ENCODE results near the gene ZNF20.
"Not testable (repeated sequence)": the region's sequence is repeated elsewhere in the genome, so short reads cannot be mapped to it uniquely, and the experiment has no call there.

The ZNF20 gene

DNA sequence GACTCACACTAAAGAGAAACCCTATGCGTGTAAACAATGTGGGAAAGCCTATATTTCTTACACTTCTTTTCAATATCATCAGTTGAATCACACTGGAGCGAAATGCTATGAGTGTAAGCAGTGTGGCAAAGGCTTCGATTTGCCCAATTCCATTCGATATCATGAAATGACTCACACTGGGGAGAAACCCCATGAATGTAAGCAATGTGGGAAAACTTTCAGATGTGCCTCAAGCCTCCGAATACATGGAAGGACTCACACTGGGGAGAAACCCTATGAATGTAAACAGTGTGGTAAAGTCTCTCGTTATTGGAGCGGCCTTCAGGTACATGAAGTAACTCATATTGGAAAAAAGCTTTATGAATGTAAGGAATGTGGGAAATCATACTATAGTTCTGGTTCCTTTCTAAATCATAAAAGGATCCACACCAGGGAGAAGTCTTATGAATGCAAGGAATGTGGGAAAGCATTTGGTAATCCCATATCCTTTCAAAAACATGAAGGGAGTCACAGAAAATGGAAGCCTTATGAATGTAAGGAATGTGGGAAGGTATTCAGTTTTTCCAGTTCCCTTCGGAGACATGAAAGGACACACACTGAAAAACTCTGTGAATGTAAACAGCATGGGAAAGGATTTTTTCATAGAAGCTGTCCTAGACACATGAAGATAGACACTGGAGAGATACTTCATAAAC, 28.1 kb downstream of the ZNF20 start:
- no peak for DNase-seq

DNA sequence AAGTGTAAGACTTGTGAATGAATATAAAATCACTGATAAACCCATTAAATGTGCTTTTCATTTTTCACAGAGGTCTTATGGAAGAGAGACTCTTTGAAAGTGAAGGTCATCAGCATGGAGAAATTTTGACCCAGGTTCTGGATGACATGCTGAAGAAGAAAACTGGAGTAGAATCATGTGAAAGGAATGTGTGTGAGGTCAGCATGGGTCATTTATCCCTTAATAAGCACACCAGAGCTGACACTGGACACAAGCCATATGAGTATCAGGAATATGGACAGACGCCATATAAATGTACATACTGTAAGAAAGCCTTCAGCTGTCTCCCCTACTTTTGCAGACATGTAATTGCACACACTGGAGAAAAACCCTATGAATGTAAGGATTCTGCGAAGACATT, 29.0 kb downstream of the ZNF20 start:
- DNase-seq: no peak

DNA sequence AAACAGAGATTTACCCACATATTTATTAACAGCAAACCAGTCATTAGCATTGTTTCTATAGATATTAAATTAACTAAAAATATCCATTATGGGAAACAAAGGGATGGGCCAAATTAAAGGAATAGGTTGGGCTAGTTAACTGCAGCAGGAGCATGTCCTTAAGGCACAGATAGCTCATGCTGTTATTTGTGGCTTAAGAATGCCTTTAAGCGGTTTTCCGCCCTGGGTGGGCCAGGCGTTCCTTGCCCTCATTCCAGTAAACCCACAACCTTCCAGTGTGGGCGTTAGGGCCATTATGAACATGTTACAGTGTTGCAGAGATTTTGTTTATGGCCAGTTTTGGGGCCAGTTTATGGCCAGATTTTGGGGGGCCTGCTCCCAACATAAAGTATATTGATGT, 36.2 kb downstream of the ZNF20 start:
- not testable (repeated sequence) for DNase-seq

- no peak for DNase-seq
These were observed 42.1 kb downstream of the ZNF20 start for GRCh38 chr19:12098040-12098439.

DNA sequence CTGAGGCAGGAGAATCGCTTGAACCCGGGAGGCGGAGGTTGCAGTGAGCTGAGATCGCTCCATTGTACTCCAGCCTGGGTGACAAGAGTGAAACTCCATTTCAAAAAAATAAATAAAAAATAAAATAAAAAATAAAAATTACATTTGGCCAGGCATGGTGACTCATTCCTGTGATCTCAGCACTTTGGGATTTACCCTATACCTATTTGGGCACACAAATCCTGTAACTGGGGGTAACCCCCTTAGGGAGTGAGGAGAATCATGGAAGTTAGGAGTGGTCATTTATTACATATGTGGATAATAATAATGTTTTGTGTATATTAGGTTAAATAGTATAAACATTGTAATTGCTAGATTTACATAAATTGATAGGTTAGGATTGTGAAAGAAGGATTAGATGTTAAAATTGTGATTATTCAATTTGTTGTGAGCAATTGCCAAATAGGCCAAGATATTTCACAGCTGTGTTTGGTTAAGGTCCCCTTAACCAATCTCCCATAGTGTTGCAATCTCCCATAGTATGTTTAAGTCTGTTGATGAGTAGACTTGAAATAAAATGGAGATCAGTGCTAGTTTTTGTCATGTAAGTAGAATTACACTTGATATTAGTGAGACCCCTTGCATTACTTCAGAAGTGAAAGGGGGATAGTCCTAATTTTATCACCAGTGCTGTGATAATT, 44.9 kb downstream of the ZNF20 start:
- DNase-seq: no peak

- DNase-seq: no peak
These were observed 46.4 kb downstream of the ZNF20 start for GRCh38 chr19:12093777-12094176.

DNA sequence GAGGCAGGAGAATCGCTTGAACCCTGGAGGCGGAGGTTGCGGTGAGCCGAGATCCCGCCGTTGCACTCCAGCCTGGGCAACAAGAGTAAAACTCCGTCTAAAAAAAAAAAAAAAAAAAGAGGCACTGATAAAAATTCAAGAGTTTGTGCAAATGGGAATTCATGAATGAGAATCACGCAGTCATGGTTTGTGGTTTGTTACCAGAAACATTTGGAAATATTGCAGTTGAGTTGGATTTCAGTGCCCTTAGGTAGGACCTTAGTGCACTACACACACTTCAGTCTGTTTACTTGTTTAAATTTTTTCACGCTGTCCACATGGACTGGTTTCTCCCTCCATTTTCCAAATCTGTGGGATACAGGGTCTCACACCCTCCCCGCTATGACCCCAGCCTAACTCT, 47.2 kb downstream of the ZNF20 start:
- DNase-seq: no peak

DNA sequence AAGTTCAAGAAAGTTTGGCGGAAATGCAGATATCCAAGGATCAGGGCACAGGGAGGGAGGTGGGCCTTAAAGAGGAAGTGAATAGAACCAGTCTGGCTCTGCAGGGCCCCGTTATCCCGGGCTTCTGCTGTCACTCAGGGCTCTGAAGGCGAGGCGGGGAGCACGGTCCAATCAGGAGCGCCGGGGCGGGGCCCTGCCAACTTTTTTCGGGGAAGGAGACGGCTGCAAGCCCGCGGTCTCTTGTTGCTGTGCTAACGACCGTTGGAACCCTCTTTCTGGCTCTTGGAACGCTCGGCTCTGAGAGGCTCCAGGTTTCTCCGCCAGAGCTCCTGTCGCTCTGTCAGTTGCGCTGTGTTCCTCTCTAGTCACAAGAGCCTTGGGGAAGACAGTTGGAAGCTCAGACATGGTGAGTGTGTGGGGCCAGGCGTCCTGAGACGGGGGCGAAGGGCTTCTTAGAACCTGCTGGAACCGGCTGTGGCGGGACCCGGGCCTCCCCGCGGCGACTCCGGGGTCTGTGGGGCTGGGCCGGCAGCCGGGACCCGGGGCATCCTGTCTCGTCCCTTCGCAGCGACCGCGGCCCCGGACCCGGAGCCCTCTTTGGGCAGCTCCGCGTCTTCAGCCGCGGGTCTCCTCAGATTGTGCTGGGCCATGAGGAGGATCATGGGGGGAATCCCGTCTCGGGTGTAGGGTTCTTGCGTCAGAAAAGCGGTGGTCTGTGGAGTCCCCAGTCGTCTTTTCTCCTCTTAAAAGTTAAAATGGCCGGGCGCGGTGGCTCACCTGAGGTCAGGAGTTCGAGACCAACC, 47.9 kb downstream of the ZNF20 start:
- peak; percentile 79 for DNase-seq

GRCh38 chr19:12090807-12091206, 49.3 kb downstream of the ZNF20 start:
- peak; percentile 79 for DNase-seq

GRCh38 chr19:12085074-12085818, 54.9 kb downstream of the ZNF20 start:
- DNase-seq: no peak

DNA sequence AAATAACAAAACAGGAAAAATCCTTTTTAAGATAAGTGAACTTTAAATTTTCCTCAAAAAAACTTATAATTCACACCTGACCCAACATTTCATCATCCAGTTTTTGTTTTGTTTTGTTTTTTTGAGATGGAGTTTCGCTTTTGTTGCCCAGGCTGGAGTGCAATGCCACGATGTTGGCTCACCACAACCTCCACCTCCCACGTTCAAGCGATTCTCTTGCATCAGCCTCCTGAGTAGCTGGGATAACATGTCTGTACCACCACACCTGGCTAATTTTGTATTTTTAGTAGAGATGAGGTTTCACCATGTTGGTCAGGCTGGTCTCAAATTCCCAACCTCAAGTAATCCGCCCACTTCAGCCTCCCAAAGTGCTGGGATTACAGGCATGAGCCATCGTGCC, 56.8 kb downstream of the ZNF20 start:
- DNase-seq: not testable (repeated sequence)

All from NCI-H146 (cell line).